GM12801 (cell line): ENCODE data around the gene LCA5.

Experiments
- CTCF ChIP-seq: IDR thresholded peaks from one replicate; pipeline ENCODE4 v1.5.1; 2011; ENCODE audit warnings: control low read depth; ENCODE audit not compliant: insufficient read length; ENCODE audit errors: extremely low read depth

LCA5 gene

GRCh38 chr6:79438030-79438429, 99.2 kb downstream of the LCA5 start:
- TF ChIP-seq CTCF = no peak

GRCh38 chr6:79436241-79436640, 101.0 kb downstream of the LCA5 start:
- no peak for TF ChIP-seq CTCF

GRCh38 chr6:79435746-79436145, 101.5 kb downstream of the LCA5 start:
- no peak for TF ChIP-seq CTCF
